GM21360 (cell line): Measurements from ENCODE around the gene MYRF.

Source experiments
- ATAC-seq: cut with Tn5 transposase; IDR thresholded peaks from one replicate; pipeline ENCODE4 v1.9.1; 2021; ENCODE audit warnings: mild to moderate bottlenecking, moderate library complexity; ENCODE audit not compliant: unreplicated experiment

MYRF gene

GRCh38 chr11:61837411-61838005 is 85.1 kb downstream of the MYRF start:
- no peak for ATAC-seq
